Thoracic aorta (tissue), 2 donors: ENCODE results near the gene MUC20. TPM values are rescaled to one million over a fixed set of nuclear protein-coding genes. Genes with fewer than 3 reads are reported as not detected.
"Not testable (repeated sequence)": the region's sequence is repeated elsewhere in the genome, so short reads cannot be mapped to it uniquely, and the experiment has no call there.

Experiments used
- ATAC-seq: fragments of 150-250 bp; one replicate; pipeline ENCODE4 v1.8.0; 2017; ENCODE audit warnings: low read depth; ENCODE audit not compliant: insufficient number of reproducible peaks, low FRiP score
- DNase-seq: peaks from one replicate; pipeline ENCODE4 v3.0.0-alpha.2; 2020; ENCODE audit warnings: low spot score
- H3K27ac ChIP-seq, 2 donors: fragments of 200-600 bp; sonication (generic); 1 replicate in 1 of 2; 2 replicates in 1 of 2; pipeline ENCODE4 v1.5.1; 2016; ENCODE audit warnings: mild to moderate bottlenecking in 2 of 2, moderate library complexity in 2 of 2
- H3K27me3 ChIP-seq: fragments of 200-600 bp; sonication (generic); replicated peaks from 2 replicates; pipeline ENCODE4 v1.6.0; 2016; ENCODE audit warnings: mild to moderate bottlenecking; ENCODE audit not compliant: insufficient read depth
- H3K36me3 ChIP-seq: fragments of 200-600 bp; sonication (generic); one replicate; pipeline ENCODE4 v1.5.1; 2016
- H3K4me1 ChIP-seq, 2 donors: fragments of 200-600 bp; sonication (generic); 1 replicate in 1 of 2; 2 replicates in 1 of 2; pipeline versions ENCODE4 v1.5.1 to v1.6.0; 2016; ENCODE audit warnings: low read depth in 2 of 2, mild to moderate bottlenecking in 1 of 2; ENCODE audit not compliant: control insufficient read depth in 1 of 2
- H3K4me3 ChIP-seq: fragments of 200-600 bp; sonication (generic); 2 replicates; pipeline ENCODE4 v1.5.1; 2016; ENCODE audit warnings: mild to moderate bottlenecking
- H3K9me3 ChIP-seq: fragments of 200-600 bp; sonication (generic); 2 replicates; pipeline ENCODE4 v1.5.1; 2016
- total RNA-seq, 2 donors: library from RNA; depleted of rRNA; stranded (reverse); fragments of >200 nt; gene quantifications; one replicate each; pipeline versions ENCODE4 v1.1.0 to v1.2.3, GENCODE V29; 2016
- TF ChIP-seq, protein P1 (sequence below): fragments of 200-600 bp; sonication (generic); IDR thresholded peaks from one replicate; pipeline ENCODE4 v1.5.1; 2019; ENCODE audit warnings: antibody characterized with exemption

MUC20 gene
- total RNA-seq, 2 donors from 2014 or later: 3.4 to 6.8 TPM

- H3K27me3 ChIP-seq: no peaks in the 10 kb centered on the region
- DNase-seq: no peak
- ATAC-seq: no peak
- H3K9me3 ChIP-seq: no peaks in the 10 kb centered on the region
- TF ChIP-seq, protein P1, sequence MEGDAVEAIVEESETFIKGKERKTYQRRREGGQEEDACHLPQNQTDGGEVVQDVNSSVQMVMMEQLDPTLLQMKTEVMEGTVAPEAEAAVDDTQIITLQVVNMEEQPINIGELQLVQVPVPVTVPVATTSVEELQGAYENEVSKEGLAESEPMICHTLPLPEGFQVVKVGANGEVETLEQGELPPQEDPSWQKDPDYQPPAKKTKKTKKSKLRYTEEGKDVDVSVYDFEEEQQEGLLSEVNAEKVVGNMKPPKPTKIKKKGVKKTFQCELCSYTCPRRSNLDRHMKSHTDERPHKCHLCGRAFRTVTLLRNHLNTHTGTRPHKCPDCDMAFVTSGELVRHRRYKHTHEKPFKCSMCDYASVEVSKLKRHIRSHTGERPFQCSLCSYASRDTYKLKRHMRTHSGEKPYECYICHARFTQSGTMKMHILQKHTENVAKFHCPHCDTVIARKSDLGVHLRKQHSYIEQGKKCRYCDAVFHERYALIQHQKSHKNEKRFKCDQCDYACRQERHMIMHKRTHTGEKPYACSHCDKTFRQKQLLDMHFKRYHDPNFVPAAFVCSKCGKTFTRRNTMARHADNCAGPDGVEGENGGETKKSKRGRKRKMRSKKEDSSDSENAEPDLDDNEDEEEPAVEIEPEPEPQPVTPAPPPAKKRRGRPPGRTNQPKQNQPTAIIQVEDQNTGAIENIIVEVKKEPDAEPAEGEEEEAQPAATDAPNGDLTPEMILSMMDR: no peak
- H3K4me3 ChIP-seq: no peak overlapping the region
- no peak overlapping the region for H3K27ac ChIP-seq
- H3K36me3 ChIP-seq: peaks cover 51% of the 10 kb centered on the region
- H3K4me1 ChIP-seq: no peaks in the 10 kb centered on the region
These were observed 8.8 kb upstream of the MUC20 start for GRCh38 chr3:195711813-195712534.

DNA sequence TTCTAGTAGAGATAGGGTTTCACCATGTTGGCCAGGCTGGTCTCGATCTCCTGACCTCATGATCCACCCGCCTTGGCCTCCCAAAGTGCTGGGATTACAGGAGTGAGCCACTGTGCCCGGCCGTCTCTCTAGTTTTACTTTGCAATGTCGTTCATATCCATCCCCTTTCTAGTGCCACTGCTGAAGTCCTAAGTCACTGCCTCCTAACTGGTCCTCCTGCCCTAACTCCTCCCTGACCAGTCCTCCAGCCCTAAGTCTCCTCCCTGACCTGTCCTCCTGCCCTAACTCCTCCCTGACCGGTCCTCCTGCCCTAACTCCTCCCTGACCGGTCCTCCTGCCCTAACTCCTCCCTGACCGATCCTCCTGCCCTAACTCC lies 8.3 kb upstream of the MUC20 start:
- ATAC-seq, H3K27me3 ChIP-seq, H3K4me3 ChIP-seq, H3K4me1 ChIP-seq, H3K9me3 ChIP-seq, DNase-seq, H3K27ac ChIP-seq: not testable (repeated sequence)
- peaks cover 51% of the 10 kb centered on the region for H3K36me3 ChIP-seq

GRCh38 chr3:195713150-195713549 lies 7.6 kb upstream of the MUC20 start:
- H3K36me3 ChIP-seq: peaks cover 49% of the 10 kb centered on the region
- H3K4me1 ChIP-seq, H3K9me3 ChIP-seq, ATAC-seq, H3K4me3 ChIP-seq, H3K27me3 ChIP-seq, DNase-seq, H3K27ac ChIP-seq: not testable (repeated sequence)

DNA sequence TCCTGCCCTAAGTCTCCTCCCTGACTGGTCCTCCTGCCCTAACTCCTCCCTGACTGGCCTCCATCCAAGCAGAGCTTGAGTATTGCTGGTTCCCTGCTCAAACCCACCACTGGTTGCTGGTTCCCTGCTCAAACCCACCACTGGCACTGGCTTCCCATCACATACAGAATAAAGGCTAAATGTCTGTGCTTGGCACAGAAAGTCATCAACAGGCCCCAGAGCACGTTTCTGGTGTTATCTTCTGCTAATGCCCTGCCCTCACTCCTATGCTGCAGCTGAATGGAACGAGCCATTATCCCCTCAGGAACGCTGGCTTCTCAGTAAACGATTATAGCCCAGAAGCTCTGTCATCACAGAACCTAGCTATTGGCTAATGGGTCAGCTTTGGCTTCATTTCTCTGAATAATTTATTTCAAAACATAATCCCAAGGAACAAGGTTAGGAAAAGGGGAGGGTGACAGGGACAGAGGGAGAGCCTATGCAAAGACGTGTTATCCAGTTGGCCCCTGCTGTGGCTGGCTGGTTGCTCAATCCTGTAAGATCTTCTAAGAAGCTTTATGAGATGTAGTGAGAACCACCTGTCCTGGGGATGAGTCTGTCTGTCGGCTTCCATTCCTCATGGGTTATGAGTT lies 6.3 kb upstream of the MUC20 start:
- Histone ChIP-seq H3K4me1 (no peaks in the 10 kb centered on the region), H3K36me3 (peaks cover 36% of the 10 kb centered on the region), H3K27me3 (no peaks in the 10 kb centered on the region), H3K4me3 (no peak overlapping the region), H3K27ac (no peak overlapping the region), H3K9me3 (no peaks in the 10 kb centered on the region)
- DNase-seq: no peak
- TF ChIP-seq, protein P1: no peak
- ATAC-seq: no peak

DNA sequence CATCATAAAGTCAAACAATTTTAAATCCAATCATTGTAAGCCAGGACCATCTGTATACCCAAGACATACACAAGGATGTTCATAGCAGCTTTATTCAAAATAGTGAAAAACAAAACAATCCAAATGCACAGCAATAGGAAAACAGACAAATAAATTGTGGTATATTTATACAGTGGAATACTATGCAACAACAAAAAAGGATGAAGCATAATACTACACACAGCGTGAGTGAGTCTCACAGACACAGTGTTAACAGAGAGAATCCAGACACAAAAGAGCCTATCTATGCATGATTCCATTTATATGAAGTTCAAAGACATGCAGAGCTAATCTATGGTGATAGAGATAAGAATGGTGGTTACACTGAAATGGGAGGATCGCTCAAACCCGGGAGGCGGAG lies 5.6 kb upstream of the MUC20 start:
- DNase-seq (no peak), ATAC-seq (no peak)
- H3K36me3 ChIP-seq: peaks cover 30% of the 10 kb centered on the region
- H3K9me3 ChIP-seq: no peaks in the 10 kb centered on the region
- H3K27ac ChIP-seq: no peak overlapping the region
- TF ChIP-seq, protein P1: no peak
- H3K4me1 ChIP-seq: no peaks in the 10 kb centered on the region
- H3K4me3 ChIP-seq: no peak overlapping the region
- H3K27me3 ChIP-seq: no peaks in the 10 kb centered on the region

GRCh38 chr3:195715583-195716266 lies 5.1 kb upstream of the MUC20 start:
- Histone ChIP-seq H3K36me3 (peaks cover 30% of the 10 kb centered on the region), H3K4me3 (no peak overlapping the region), H3K27ac (no peak overlapping the region), H3K4me1 (no peaks in the 10 kb centered on the region), H3K9me3 (no peaks in the 10 kb centered on the region), H3K27me3 (no peaks in the 10 kb centered on the region)
- ATAC-seq (no peak), DNase-seq (no peak)
- TF ChIP-seq, protein P1: no peak
